ENCODE measurements around the gene TMEM123. TPM values are rescaled to one million over a fixed set of nuclear protein-coding genes. Genes with fewer than 3 reads are reported as not detected.

The TMEM123 gene
- total RNA-seq (2014; rRNA removed; shearing (Covaris generic)): 193 and 199 TPM in 2 replicates
- polyA plus RNA-seq (2014; cell fraction: nucleus; rRNA removed): 112 and 140 TPM in 2 replicates

- DNase-seq (ENCODE audit: extremely low read depth, low read depth): no peak
Measured at GRCh38 chr11:102452461-102453301, at the start of gene TMEM123. TSS of gene TMEM123 (minus strand) at chr11:102452765. CDS start at chr11:102452623, 142 bp downstream.

GRCh38 chr11:102500829-102501228, 48.3 kb upstream of the TMEM123 start:
- DNase-seq (ENCODE audit: extremely low read depth, low read depth): no peak

- no peak for DNase-seq (ENCODE audit: extremely low read depth, low read depth)
Measured at GRCh38 chr11:102499931-102500330, 47.4 kb upstream of the TMEM123 start.

GRCh38 chr11:102499151-102499550, 46.6 kb upstream of the TMEM123 start:
- DNase-seq (ENCODE audit: extremely low read depth, low read depth): no peak

GRCh38 chr11:102497061-102497460, 44.5 kb upstream of the TMEM123 start:
- DNase-seq (ENCODE audit: extremely low read depth, low read depth): no peak

- DNase-seq (ENCODE audit: extremely low read depth, low read depth): peak; percentile 80
Measured at GRCh38 chr11:102495161-102496042, 42.8 kb upstream of the TMEM123 start.

GRCh38 chr11:102494216-102494615, 41.7 kb upstream of the TMEM123 start:
- no peak for DNase-seq (ENCODE audit: extremely low read depth, low read depth)

GRCh38 chr11:102493524-102493923, 41.0 kb upstream of the TMEM123 start:
- DNase-seq (ENCODE audit: extremely low read depth, low read depth): no peak

- DNase-seq (ENCODE audit: extremely low read depth, low read depth): no peak
Measured at GRCh38 chr11:102491969-102492368, 39.4 kb upstream of the TMEM123 start.

GRCh38 chr11:102489186-102490145, 36.9 kb upstream of the TMEM123 start:
- no peak for DNase-seq (ENCODE audit: extremely low read depth, low read depth)

- no peak for DNase-seq (ENCODE audit: extremely low read depth, low read depth)
Measured at GRCh38 chr11:102488208-102488607, 35.6 kb upstream of the TMEM123 start.

GRCh38 chr11:102487214-102487613, 34.6 kb upstream of the TMEM123 start:
- DNase-seq (ENCODE audit: extremely low read depth, low read depth): no peak

- DNase-seq (ENCODE audit: extremely low read depth, low read depth): no peak
Measured at GRCh38 chr11:102486584-102486983, 34.0 kb upstream of the TMEM123 start.

GRCh38 chr11:102485095-102485722, 32.6 kb upstream of the TMEM123 start:
- no peak for DNase-seq (ENCODE audit: extremely low read depth, low read depth)

- DNase-seq (ENCODE audit: extremely low read depth, low read depth): no peak
Measured at GRCh38 chr11:102482433-102482832, 29.9 kb upstream of the TMEM123 start.

GRCh38 chr11:102479733-102480132, 27.2 kb upstream of the TMEM123 start:
- no peak for DNase-seq (ENCODE audit: extremely low read depth, low read depth)

- no peak for DNase-seq (ENCODE audit: extremely low read depth, low read depth)
Measured at GRCh38 chr11:102478673-102479299, 26.2 kb upstream of the TMEM123 start.

- DNase-seq (ENCODE audit: extremely low read depth, low read depth): no peak
Measured at GRCh38 chr11:102476812-102477211, 24.2 kb upstream of the TMEM123 start.

GRCh38 chr11:102476069-102476468, 23.5 kb upstream of the TMEM123 start:
- no peak for DNase-seq (ENCODE audit: extremely low read depth, low read depth)

Measured in NCI-H460 (cell line).